ENCODE measurements around the gene EPHA1.

Gene EPHA1

DNA sequence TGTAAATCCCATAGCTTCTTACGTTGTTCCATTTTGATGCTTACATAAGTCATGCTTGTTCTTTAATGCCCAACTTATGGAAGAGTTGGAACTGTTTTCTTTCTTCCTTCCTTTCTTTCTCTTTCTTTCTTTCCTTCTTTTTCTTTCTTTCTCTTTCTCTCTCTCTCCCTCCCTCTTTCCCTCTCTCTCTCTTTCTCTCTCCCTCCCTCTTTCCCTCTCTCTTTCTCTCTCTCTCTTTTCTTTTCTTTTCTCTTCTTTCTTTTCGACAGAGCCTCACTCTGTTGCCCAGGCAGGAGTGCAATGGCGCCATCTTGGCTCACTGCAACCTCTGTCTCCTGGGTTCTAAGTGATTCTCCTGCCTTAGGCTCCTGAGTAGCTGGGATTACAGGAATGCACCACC is 65.1 kb downstream of the EPHA1 start:
- no peak for DNase-seq

DNA sequence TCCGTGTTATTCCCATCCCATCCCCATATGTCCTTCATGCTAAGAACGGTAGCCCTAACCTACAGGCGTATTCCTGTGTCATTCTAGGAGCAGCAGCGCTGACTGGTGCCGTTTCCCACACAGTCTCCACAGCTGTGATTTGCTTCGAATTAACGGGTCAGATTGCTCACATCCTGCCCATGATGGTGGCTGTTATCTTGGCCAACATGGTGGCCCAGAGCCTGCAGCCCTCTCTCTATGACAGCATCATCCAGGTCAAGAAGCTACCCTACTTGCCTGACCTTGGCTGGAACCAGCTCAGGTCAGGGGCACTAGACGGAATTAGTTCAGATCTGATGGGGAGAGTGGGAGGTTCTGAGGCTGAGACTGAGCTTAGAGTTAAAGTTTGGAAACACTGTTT is 66.8 kb downstream of the EPHA1 start:
- DNase-seq, result no peak

Data from NCI-H1436 treated with DMSO at 0.1 percent for 48 hours (cell line).